ENCODE results near the gene NUDT5. TPM values are rescaled to one million over a fixed set of nuclear protein-coding genes. Genes with fewer than 3 reads are reported as not detected.

NUDT5 gene
- total RNA-seq, 1 experiment from 2014 or later = 160 TPM

GRCh38 chr10:12195281-12195602 is 449 bp downstream of the NUDT5 start:
- no peak for DNase-seq
- BruUV-seq (replicated peaks) = no TSS peak
- no peaks in the 10 kb centered on the region for H3K27me3 Mint-ChIP-seq (ENCODE audit: insufficient read depth, unreplicated experiment)
- H3K27me3 ChIP-seq (replicated peaks; ENCODE audit: control insufficient read depth, insufficient read depth, low read length) = no peaks in the 10 kb centered on the region
- no peaks in the 10 kb centered on the region for H3K9me3 Mint-ChIP-seq (ENCODE audit: unreplicated experiment)
- H3K36me3 ChIP-seq (ENCODE audit: control insufficient read depth, insufficient read depth, low read length) = no peaks in the 10 kb centered on the region
- peaks cover 5% of the 10 kb centered on the region for H3K4me1 ChIP-seq
- H3K4me1 Mint-ChIP-seq (ENCODE audit: low read depth, unreplicated experiment) = peaks cover 14% of the 10 kb centered on the region
- TF ChIP-seq, protein P1, sequence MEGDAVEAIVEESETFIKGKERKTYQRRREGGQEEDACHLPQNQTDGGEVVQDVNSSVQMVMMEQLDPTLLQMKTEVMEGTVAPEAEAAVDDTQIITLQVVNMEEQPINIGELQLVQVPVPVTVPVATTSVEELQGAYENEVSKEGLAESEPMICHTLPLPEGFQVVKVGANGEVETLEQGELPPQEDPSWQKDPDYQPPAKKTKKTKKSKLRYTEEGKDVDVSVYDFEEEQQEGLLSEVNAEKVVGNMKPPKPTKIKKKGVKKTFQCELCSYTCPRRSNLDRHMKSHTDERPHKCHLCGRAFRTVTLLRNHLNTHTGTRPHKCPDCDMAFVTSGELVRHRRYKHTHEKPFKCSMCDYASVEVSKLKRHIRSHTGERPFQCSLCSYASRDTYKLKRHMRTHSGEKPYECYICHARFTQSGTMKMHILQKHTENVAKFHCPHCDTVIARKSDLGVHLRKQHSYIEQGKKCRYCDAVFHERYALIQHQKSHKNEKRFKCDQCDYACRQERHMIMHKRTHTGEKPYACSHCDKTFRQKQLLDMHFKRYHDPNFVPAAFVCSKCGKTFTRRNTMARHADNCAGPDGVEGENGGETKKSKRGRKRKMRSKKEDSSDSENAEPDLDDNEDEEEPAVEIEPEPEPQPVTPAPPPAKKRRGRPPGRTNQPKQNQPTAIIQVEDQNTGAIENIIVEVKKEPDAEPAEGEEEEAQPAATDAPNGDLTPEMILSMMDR (IDR thresholded peaks at IDR 0.05; ENCODE audit: insufficient read depth in 1 of 2, low read depth in 1 of 2, low read length in 1 of 2, severe bottlenecking in 1 of 2, unreplicated experiment in 1 of 2) = no peak
- intact Hi-C loops (cut with micrococcal nuclease; ENCODE audit: unreplicated experiment) = loop anchor here (1.0 kb wide), 1 partner anchor 65 kb away; no protein-coding TSS in a partner anchor
- peak overlapping the region; percentile 97 for H3K4me3 Mint-ChIP-seq (ENCODE audit: unreplicated experiment)
- peaks cover 45% of the 10 kb centered on the region for H3K36me3 Mint-ChIP-seq (ENCODE audit: insufficient read depth, unreplicated experiment)
- no peaks in the 10 kb centered on the region for H3K9me3 ChIP-seq
- POLR2A ChIA-PET = interaction anchor here (0.7 to 1.4 kb wide), 5 partner anchors 38 to 152 kb away, joined by 3 to 16 read pairs (median 4); partner anchors contain the start of gene UPF2
- CTCF ChIA-PET = no interaction called here
- peak overlapping the region; percentile 95 for H3K27ac Mint-ChIP-seq (ENCODE audit: unreplicated experiment)
- H3K4me3 ChIP-seq (ENCODE audit: low read depth, low read length) = peak overlapping the region; percentile 80

DNA sequence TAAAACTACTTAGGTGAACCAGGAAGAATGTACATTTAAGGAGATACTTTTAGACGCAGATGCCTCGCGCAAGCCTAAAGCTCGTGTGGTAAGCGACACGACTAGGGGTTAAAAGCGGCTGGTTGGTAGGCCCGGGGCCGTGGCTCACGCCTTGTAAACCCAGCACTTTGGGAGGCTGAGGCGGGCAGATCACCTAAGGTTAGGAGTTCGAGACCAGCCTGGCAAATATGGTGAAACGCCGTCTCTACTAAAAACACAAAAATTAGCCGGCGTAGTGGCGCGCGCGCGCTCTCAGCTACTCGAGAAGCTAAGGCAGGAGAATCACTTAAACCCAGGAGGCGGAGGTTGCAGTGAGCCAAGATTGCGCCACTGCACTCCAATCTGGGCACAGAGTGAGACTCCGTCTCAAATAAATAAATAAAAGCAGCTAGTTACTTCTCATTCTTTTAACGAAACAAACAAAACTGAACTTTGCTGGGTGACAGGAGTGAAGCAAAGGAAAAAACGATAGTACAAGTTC is 879 bp downstream of the NUDT5 start:
- no peaks in the 10 kb centered on the region for H3K27me3 Mint-ChIP-seq (ENCODE audit: insufficient read depth, unreplicated experiment)
- no peaks in the 10 kb centered on the region for H3K36me3 ChIP-seq (ENCODE audit: control insufficient read depth, insufficient read depth, low read length)
- peaks cover 5% of the 10 kb centered on the region for H3K4me1 ChIP-seq
- TF ChIP-seq, protein P1 (IDR thresholded peaks at IDR 0.05; ENCODE audit: insufficient read depth in 1 of 2, low read depth in 1 of 2, low read length in 1 of 2, severe bottlenecking in 1 of 2, unreplicated experiment in 1 of 2) = no peak
- ChIA-PET POLR2A (interaction anchor here (1.4 kb wide), 1 partner anchor 67 kb away, joined by 4 read pairs; no protein-coding TSS in a partner anchor), CTCF (no interaction called here)
- peaks cover 14% of the 10 kb centered on the region for H3K4me1 Mint-ChIP-seq (ENCODE audit: low read depth, unreplicated experiment)
- peak overlapping the region; percentile 95 for H3K27ac Mint-ChIP-seq (ENCODE audit: unreplicated experiment)
- DNase-seq = peak in 1 of 2 experiments; percentile 51
- peak overlapping the region; percentile 97 for H3K4me3 Mint-ChIP-seq (ENCODE audit: unreplicated experiment)
- H3K36me3 Mint-ChIP-seq (ENCODE audit: insufficient read depth, unreplicated experiment) = peaks cover 45% of the 10 kb centered on the region
- intact Hi-C loops (cut with micrococcal nuclease; ENCODE audit: unreplicated experiment) = loop anchor here (1.0 kb wide), 1 partner anchor 65 kb away; no protein-coding TSS in a partner anchor
- no peaks in the 10 kb centered on the region for H3K9me3 ChIP-seq
- no peaks in the 10 kb centered on the region for H3K9me3 Mint-ChIP-seq (ENCODE audit: unreplicated experiment)
- H3K4me3 ChIP-seq (ENCODE audit: low read depth, low read length) = peak overlapping the region; percentile 80
- H3K27me3 ChIP-seq (replicated peaks; ENCODE audit: control insufficient read depth, insufficient read depth, low read length) = no peaks in the 10 kb centered on the region
- no TSS peak for BruUV-seq (replicated peaks)

GRCh38 chr10:12193193-12193592 is 2.5 kb downstream of the NUDT5 start:
- H3K36me3 Mint-ChIP-seq (ENCODE audit: insufficient read depth, unreplicated experiment) = peaks cover 36% of the 10 kb centered on the region
- TF ChIP-seq, protein P1 (IDR thresholded peaks at IDR 0.05; ENCODE audit: insufficient read depth in 1 of 2, low read depth in 1 of 2, low read length in 1 of 2, severe bottlenecking in 1 of 2, unreplicated experiment in 1 of 2) = no peak
- CTCF ChIA-PET = no interaction called here
- peaks cover 5% of the 10 kb centered on the region for H3K4me1 ChIP-seq
- intact Hi-C loops (cut with micrococcal nuclease; ENCODE audit: unreplicated experiment) = no loop called here
- no TSS peak for BruUV-seq (replicated peaks)
- no peak for DNase-seq
- POLR2A ChIA-PET = no interaction called here
- no peaks in the 10 kb centered on the region for H3K27me3 Mint-ChIP-seq (ENCODE audit: insufficient read depth, unreplicated experiment)
- H3K9me3 ChIP-seq = no peaks in the 10 kb centered on the region
- H3K27me3 ChIP-seq (replicated peaks; ENCODE audit: control insufficient read depth, insufficient read depth, low read length) = no peaks in the 10 kb centered on the region
- H3K4me3 Mint-ChIP-seq (ENCODE audit: unreplicated experiment) = peak overlapping the region; percentile 13
- H3K4me3 ChIP-seq (ENCODE audit: low read depth, low read length) = no peak overlapping the region
- H3K36me3 ChIP-seq (ENCODE audit: control insufficient read depth, insufficient read depth, low read length) = no peaks in the 10 kb centered on the region
- H3K4me1 Mint-ChIP-seq (ENCODE audit: low read depth, unreplicated experiment) = peaks cover 14% of the 10 kb centered on the region
- no peak overlapping the region for H3K27ac Mint-ChIP-seq (ENCODE audit: unreplicated experiment)
- H3K9me3 Mint-ChIP-seq (ENCODE audit: unreplicated experiment) = no peaks in the 10 kb centered on the region

Measured in Caco-2 (cell line).